Measurements from ENCODE around the gene UBR1. TPM values are rescaled to one million over a fixed set of nuclear protein-coding genes. Genes with fewer than 3 reads are reported as not detected.
"Not testable (repeated sequence)": the region's sequence is repeated elsewhere in the genome, so short reads cannot be mapped to it uniquely, and the experiment has no call there.

Gene UBR1
- total RNA-seq, 3 donors from 2014 or later = 33.0 to 52.5 (median 48.5) TPM

GRCh38 chr15:43133430-43134156 lies 27.8 kb upstream of the UBR1 start, which contains the start of gene TMEM62:
Gene TMEM62, plus strand, starts transcription at chr15:43133586. Its CDS starts 217 bp downstream, at chr15:43133803.
- Histone ChIP-seq H3K4me1 (no peaks in the 10 kb centered on the region), H3K36me3 (no peaks in the 10 kb centered on the region), H3K27ac (peak within 1 kb of the TSS; percentile 83 to 90), H3K4me3 (peak within 1 kb of the TSS; percentile 89 to 92 (median 90)), H3K27me3 (no peaks in the 10 kb centered on the region), H3K9me3 (no peaks in the 10 kb centered on the region)
- intact Hi-C loops (cut with DNase I; ENCODE audit: low total_unique reads) = no loop called here
- TF ChIP-seq POLR2A (IDR thresholded peaks at IDR 0.05) = no peak
- peak in 2 of 3 donors; percentile 77 to 81 for TF ChIP-seq POLR2AphosphoS5 (IDR thresholded peaks at IDR 0.05)
- no peak for TF ChIP-seq CTCF (IDR thresholded peaks at IDR 0.05)
- peak; percentile 78 to 87 for DNase-seq (ENCODE audit: low spot score in 2 of 2)

- Histone ChIP-seq H3K4me3 (peak overlapping the region; percentile 89 to 92 (median 90)), H3K27ac (peak overlapping the region; percentile 83 to 90), H3K27me3 (no peaks in the 10 kb centered on the region), H3K36me3 (no peaks in the 10 kb centered on the region), H3K9me3 (no peaks in the 10 kb centered on the region), H3K4me1 (no peaks in the 10 kb centered on the region)
- no peak for TF ChIP-seq CTCF (IDR thresholded peaks at IDR 0.05)
- TF ChIP-seq POLR2AphosphoS5 (IDR thresholded peaks at IDR 0.05) = no peak
- no peak for TF ChIP-seq POLR2A (IDR thresholded peaks at IDR 0.05)
- intact Hi-C loops (cut with DNase I; ENCODE audit: low total_unique reads) = no loop called here
- DNase-seq (ENCODE audit: low spot score in 2 of 2) = no peak
Measured at GRCh38 chr15:43132830-43133429, 27.1 kb upstream of the UBR1 start.

GRCh38 chr15:43128980-43129335 lies 23.1 kb upstream of the UBR1 start:
- no peaks in the 10 kb centered on the region for H3K9me3 ChIP-seq
- DNase-seq (ENCODE audit: low spot score in 2 of 2) = no peak
- H3K27ac ChIP-seq = no peak overlapping the region
- no peaks in the 10 kb centered on the region for H3K27me3 ChIP-seq
- no peak overlapping the region for H3K4me3 ChIP-seq
- TF ChIP-seq POLR2A (IDR thresholded peaks at IDR 0.05) = no peak
- no peaks in the 10 kb centered on the region for H3K36me3 ChIP-seq
- H3K4me1 ChIP-seq = no peaks in the 10 kb centered on the region
- intact Hi-C loops (cut with DNase I; ENCODE audit: low total_unique reads) = no loop called here

- H3K9me3 ChIP-seq; intact Hi-C loops (cut with DNase I; ENCODE audit: low total_unique reads); H3K4me3 ChIP-seq; H3K36me3 ChIP-seq; H3K27me3 ChIP-seq; DNase-seq (ENCODE audit: low spot score in 2 of 2); H3K4me1 ChIP-seq: not testable (repeated sequence)
- H3K27ac ChIP-seq = peak overlapping the region; percentile 1 to 67
Measured at GRCh38 chr15:43128174-43128979, 22.5 kb upstream of the UBR1 start.

GRCh38 chr15:43127752-43128151 lies 21.9 kb upstream of the UBR1 start:
- no peak for DNase-seq (ENCODE audit: low spot score in 2 of 2)
- Histone ChIP-seq H3K9me3 (no peaks in the 10 kb centered on the region), H3K27me3 (no peaks in the 10 kb centered on the region), H3K27ac (peak overlapping the region; percentile 67 to 73), H3K4me1 (no peaks in the 10 kb centered on the region), H3K4me3 (no peak overlapping the region), H3K36me3 (no peaks in the 10 kb centered on the region)
- intact Hi-C loops (cut with DNase I; ENCODE audit: low total_unique reads) = no loop called here
- TF ChIP-seq POLR2A (IDR thresholded peaks at IDR 0.05) = no peak
- no peak for TF ChIP-seq CTCF (IDR thresholded peaks at IDR 0.05)
- TF ChIP-seq POLR2AphosphoS5 (IDR thresholded peaks at IDR 0.05) = no peak

- no peak overlapping the region for H3K4me3 ChIP-seq
- no peaks in the 10 kb centered on the region for H3K27me3 ChIP-seq
- no peak for DNase-seq (ENCODE audit: low spot score in 2 of 2)
- no peaks in the 10 kb centered on the region for H3K4me1 ChIP-seq
- H3K27ac ChIP-seq = no peak overlapping the region
- TF ChIP-seq POLR2AphosphoS5 (IDR thresholded peaks at IDR 0.05) (no peak), CTCF (IDR thresholded peaks at IDR 0.05) (no peak), POLR2A (IDR thresholded peaks at IDR 0.05) (no peak)
- intact Hi-C loops (cut with DNase I; ENCODE audit: low total_unique reads) = no loop called here
- H3K9me3 ChIP-seq = no peaks in the 10 kb centered on the region
- no peaks in the 10 kb centered on the region for H3K36me3 ChIP-seq
Measured at GRCh38 chr15:43126356-43126755, 20.5 kb upstream of the UBR1 start.
